WTC11 (cell line): Measurements from ENCODE around the gene KLHL29. TPM values are rescaled to one million over a fixed set of nuclear protein-coding genes. Genes with fewer than 3 reads are reported as not detected.

ENCODE experiments used
- ATAC-seq: fragments of 200-7000 bp; cut with Tn5 transposase; 2 replicates; pipeline ENCODE4 v1.10.0; 2021; ENCODE audit warnings: mild to moderate bottlenecking, moderate library complexity
- CTCF ChIA-PET: fragments of 300-600 bp; sonication (Branson Sonifier 250); formaldehyde crosslinking; loops from one replicate; lab custom pipeline; 2021; ENCODE audit warnings: antibody characterized with exemption; lab: Charles Lee
- POLR2A ChIA-PET: fragments of 350-600 bp; sonication (Branson Sonifier 250); formaldehyde crosslinking; loops from one replicate; lab custom pipeline; 2021; ENCODE audit warnings: antibody characterized with exemption; lab: Charles Lee
- DNase-seq: peaks from one replicate; pipeline ENCODE4 v3.0.0; 2021; ENCODE audit warnings: low spot score
- H3K27ac Mint-ChIP-seq: 2 replicates; pipeline ENCODE4 v1.8.0; 2021; ENCODE audit warnings: mixed read lengths
- H3K27me3 Mint-ChIP-seq: 2 replicates; pipeline ENCODE4 v1.8.0; 2021; ENCODE audit warnings: low read depth, mild to moderate bottlenecking, moderate library complexity, mixed read lengths
- H3K36me3 Mint-ChIP-seq: 2 replicates; pipeline ENCODE4 v1.8.0; 2021; ENCODE audit warnings: mixed read lengths
- H3K4me1 Mint-ChIP-seq: 2 replicates; pipeline ENCODE4 v1.8.0; 2022; ENCODE audit warnings: mixed read lengths
- H3K4me3 Mint-ChIP-seq: 2 replicates; pipeline ENCODE4 v1.8.0; 2021; ENCODE audit warnings: mild to moderate bottlenecking, moderate library complexity, mixed read lengths
- H3K9me3 Mint-ChIP-seq: 2 replicates; pipeline ENCODE4 v1.8.0; 2021; ENCODE audit warnings: mixed read lengths
- ARID4B ChIP-seq: sonication (generic); formaldehyde crosslinking; IDR thresholded peaks from 2 replicates; pipeline ENCODE4 v1.8.0; 2023; ENCODE audit warnings: missing genetic modification reagents, mild to moderate bottlenecking, borderline replicate concordance
- CBFB ChIP-seq: sonication (generic); formaldehyde crosslinking; IDR thresholded peaks from 2 replicates; pipeline ENCODE4 v1.8.1; 2022; ENCODE audit warnings: mild to moderate bottlenecking, low read depth, missing genetic modification reagents
- CREB1 ChIP-seq: sonication (generic); formaldehyde crosslinking; IDR thresholded peaks from 2 replicates; pipeline ENCODE4 v1.8.0; 2023; ENCODE audit warnings: mild to moderate bottlenecking, missing genetic modification reagents
- CREM ChIP-seq: sonication (generic); formaldehyde crosslinking; IDR thresholded peaks from 2 replicates; pipeline ENCODE4 v1.8.1; 2022; ENCODE audit warnings: mild to moderate bottlenecking, missing genetic modification reagents, moderate library complexity
- HMGA2 ChIP-seq: fragments of 250-450 bp; sonication (Bioruptor Pico); IDR thresholded peaks from 2 replicates; pipeline ENCODE4 v1.4.0; 2021; ENCODE audit warnings: mild to moderate bottlenecking, moderate library complexity
- JAZF1 ChIP-seq: fragments of 250-450 bp; sonication (Bioruptor Pico); IDR thresholded peaks from 2 replicates; pipeline ENCODE4 v1.9.0; 2021; ENCODE audit warnings: moderate library complexity, mild to moderate bottlenecking, inconsistent platforms
- MAX ChIP-seq: sonication (generic); formaldehyde crosslinking; IDR thresholded peaks from 2 replicates; pipeline ENCODE4 v1.8.0; 2022; ENCODE audit warnings: mild to moderate bottlenecking, missing genetic modification reagents
- MYBL2 ChIP-seq: sonication (generic); formaldehyde crosslinking; IDR thresholded peaks from 2 replicates; pipeline ENCODE4 v1.8.1; 2023; ENCODE audit warnings: mild to moderate bottlenecking, moderate library complexity, missing genetic modification reagents
- NR1H2 ChIP-seq: sonication (generic); formaldehyde crosslinking; IDR thresholded peaks from 2 replicates; pipeline ENCODE4 v1.9.0; 2021; ENCODE audit warnings: mild to moderate bottlenecking, moderate library complexity, missing genetic modification reagents
- SMAD3 ChIP-seq: sonication (generic); formaldehyde crosslinking; IDR thresholded peaks from 2 replicates; pipeline ENCODE4 v1.8.0; 2022; ENCODE audit warnings: missing genetic modification reagents, mild to moderate bottlenecking, borderline replicate concordance
- STAT6 ChIP-seq: sonication (generic); formaldehyde crosslinking; conservative IDR thresholded peaks from 2 replicates; pipeline ENCODE4 v1.8.1; 2023; ENCODE audit warnings: mild to moderate bottlenecking, low read depth, missing genetic modification reagents, moderate library complexity
- ZBTB43 ChIP-seq: sonication (generic); formaldehyde crosslinking; IDR thresholded peaks from 2 replicates; pipeline ENCODE4 v1.8.1; 2023; ENCODE audit warnings: mild to moderate bottlenecking, missing genetic modification reagents
- ZNF121 ChIP-seq: sonication (generic); formaldehyde crosslinking; IDR thresholded peaks from 2 replicates; pipeline ENCODE4 v1.8.0; 2023; ENCODE audit warnings: missing genetic modification reagents
- total RNA-seq: library from RNA; stranded (reverse); gene quantifications from 3 replicates; pipeline ENCODE4 v1.2.3, GENCODE V29; 2021
- TF ChIP-seq, protein P1 (sequence below): sonication (generic); formaldehyde crosslinking; conservative IDR thresholded peaks from 2 replicates; pipeline ENCODE4 v1.8.1; 2022; ENCODE audit warnings: mild to moderate bottlenecking, missing genetic modification reagents
- TF ChIP-seq, protein P2 (sequence below): sonication (generic); formaldehyde crosslinking; IDR thresholded peaks from 2 replicates; pipeline ENCODE4 v1.8.1; 2022; ENCODE audit warnings: mild to moderate bottlenecking, moderate library complexity, missing genetic modification reagents
- TF ChIP-seq, protein P3 (sequence below): sonication (generic); formaldehyde crosslinking; IDR thresholded peaks from 2 replicates; pipeline ENCODE4 v1.8.1; 2023; ENCODE audit warnings: mild to moderate bottlenecking, moderate library complexity, missing genetic modification reagents
- TF ChIP-seq, protein P4 (sequence below): sonication (generic); formaldehyde crosslinking; IDR thresholded peaks from 2 replicates; pipeline ENCODE4 v1.8.1; 2023; ENCODE audit warnings: mild to moderate bottlenecking, missing genetic modification reagents, moderate library complexity

KLHL29 gene
- total RNA-seq, 1 experiment from 2014 or later: 7.1 TPM

GRCh38 chr2:23447405-23447804, 62.4 kb downstream of the KLHL29 start:
- ChIA-PET CTCF (no interaction called here), POLR2A (no interaction called here)
- TF ChIP-seq, protein P1, sequence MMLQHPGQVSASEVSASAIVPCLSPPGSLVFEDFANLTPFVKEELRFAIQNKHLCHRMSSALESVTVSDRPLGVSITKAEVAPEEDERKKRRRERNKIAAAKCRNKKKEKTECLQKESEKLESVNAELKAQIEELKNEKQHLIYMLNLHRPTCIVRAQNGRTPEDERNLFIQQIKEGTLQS (CRISPR knock-in tag): no peak
- TF ChIP-seq, protein P2, sequence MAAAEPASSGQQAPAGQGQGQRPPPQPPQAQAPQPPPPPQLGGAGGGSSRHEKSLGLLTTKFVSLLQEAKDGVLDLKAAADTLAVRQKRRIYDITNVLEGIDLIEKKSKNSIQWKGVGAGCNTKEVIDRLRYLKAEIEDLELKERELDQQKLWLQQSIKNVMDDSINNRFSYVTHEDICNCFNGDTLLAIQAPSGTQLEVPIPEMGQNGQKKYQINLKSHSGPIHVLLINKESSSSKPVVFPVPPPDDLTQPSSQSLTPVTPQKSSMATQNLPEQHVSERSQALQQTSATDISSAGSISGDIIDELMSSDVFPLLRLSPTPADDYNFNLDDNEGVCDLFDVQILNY (CRISPR knock-in tag): no peak
- TF ChIP-seq ARID4B (CRISPR knock-in tag) (no peak), STAT6 (CRISPR knock-in tag) (no peak), CREM (CRISPR knock-in tag) (no peak), CREB1 (CRISPR knock-in tag) (no peak), ZNF121 (CRISPR knock-in tag) (no peak), SMAD3 (no peak), JAZF1 (CRISPR knock-in tag) (no peak)
- TF ChIP-seq, protein P3, sequence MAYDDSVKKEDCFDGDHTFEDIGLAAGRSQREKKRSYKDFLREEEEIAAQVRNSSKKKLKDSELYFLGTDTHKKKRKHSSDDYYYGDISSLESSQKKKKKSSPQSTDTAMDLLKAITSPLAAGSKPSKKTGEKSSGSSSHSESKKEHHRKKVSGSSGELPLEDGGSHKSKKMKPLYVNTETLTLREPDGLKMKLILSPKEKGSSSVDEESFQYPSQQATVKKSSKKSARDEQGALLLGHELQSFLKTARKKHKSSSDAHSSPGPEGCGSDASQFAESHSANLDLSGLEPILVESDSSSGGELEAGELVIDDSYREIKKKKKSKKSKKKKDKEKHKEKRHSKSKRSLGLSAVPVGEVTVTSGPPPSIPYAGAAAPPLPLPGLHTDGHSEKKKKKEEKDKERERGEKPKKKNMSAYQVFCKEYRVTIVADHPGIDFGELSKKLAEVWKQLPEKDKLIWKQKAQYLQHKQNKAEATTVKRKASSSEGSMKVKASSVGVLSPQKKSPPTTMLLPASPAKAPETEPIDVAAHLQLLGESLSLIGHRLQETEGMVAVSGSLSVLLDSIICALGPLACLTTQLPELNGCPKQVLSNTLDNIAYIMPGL (CRISPR knock-in tag): no peak
- no peak for DNase-seq
- no peak for ATAC-seq
- peaks cover 5% of the 10 kb centered on the region; the same call in 1 of the 2 replicates for H3K9me3 Mint-ChIP-seq
- H3K4me1 Mint-ChIP-seq: no peaks in the 10 kb centered on the region
- no peaks in the 10 kb centered on the region for H3K27me3 Mint-ChIP-seq
- no peak overlapping the region for H3K4me3 Mint-ChIP-seq
- no peak overlapping the region for H3K27ac Mint-ChIP-seq
- no peaks in the 10 kb centered on the region for H3K36me3 Mint-ChIP-seq

DNA sequence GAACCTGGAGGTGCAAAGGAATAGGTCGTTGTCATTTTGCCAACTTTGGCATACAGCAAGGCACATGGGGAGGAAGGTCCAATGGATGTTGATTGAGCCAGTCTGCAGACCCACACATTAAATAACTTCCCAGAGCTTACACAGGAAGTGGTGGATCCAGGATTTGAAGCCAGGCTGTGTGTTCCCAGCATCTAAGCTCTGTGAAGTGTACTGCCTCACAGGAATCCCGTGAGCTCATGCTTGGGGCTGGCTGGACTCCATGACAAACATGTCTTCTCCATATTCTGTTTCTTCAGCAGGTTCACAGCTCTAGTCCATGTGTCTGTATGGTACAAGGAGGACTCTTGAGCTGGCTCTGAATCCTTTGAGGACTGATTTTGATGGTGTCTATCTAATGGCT, 63.9 kb downstream of the KLHL29 start:
- H3K4me3 Mint-ChIP-seq: no peak overlapping the region
- no peaks in the 10 kb centered on the region for H3K27me3 Mint-ChIP-seq
- no peaks in the 10 kb centered on the region for H3K9me3 Mint-ChIP-seq
- no peak for ATAC-seq
- TF ChIP-seq CBFB (CRISPR knock-in tag) (no peak), MYBL2 (no peak), NR1H2 (CRISPR knock-in tag) (no peak), ZBTB43 (no peak), MAX (CRISPR knock-in tag) (no peak), HMGA2 (CRISPR knock-in tag) (no peak), ZNF121 (CRISPR knock-in tag) (no peak)
- TF ChIP-seq, protein P4, sequence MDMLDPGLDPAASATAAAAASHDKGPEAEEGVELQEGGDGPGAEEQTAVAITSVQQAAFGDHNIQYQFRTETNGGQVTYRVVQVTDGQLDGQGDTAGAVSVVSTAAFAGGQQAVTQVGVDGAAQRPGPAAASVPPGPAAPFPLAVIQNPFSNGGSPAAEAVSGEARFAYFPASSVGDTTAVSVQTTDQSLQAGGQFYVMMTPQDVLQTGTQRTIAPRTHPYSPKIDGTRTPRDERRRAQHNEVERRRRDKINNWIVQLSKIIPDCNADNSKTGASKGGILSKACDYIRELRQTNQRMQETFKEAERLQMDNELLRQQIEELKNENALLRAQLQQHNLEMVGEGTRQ (CRISPR knock-in tag): no peak
- peaks cover 8% of the 10 kb centered on the region; the same call in 1 of the 2 replicates for H3K4me1 Mint-ChIP-seq
- DNase-seq: no peak
- H3K36me3 Mint-ChIP-seq: no peaks in the 10 kb centered on the region
- POLR2A ChIA-PET: no interaction called here
- no peak overlapping the region for H3K27ac Mint-ChIP-seq
- CTCF ChIA-PET: interaction anchor here (0.5 to 1.7 kb wide), 3 partner anchors 12 to 179 kb away, joined by 3 to 5 read pairs (median 3); no protein-coding TSS in a partner anchor
